KBM-7 (cell line): Measurements from ENCODE around the gene CHST13.

Source experiments
- DNase-seq: peaks from one replicate; pipeline ENCODE4 v3.0.0-alpha.2; 2015
- in situ Hi-C: fragments of 300-500 bp; cut with MboI; formaldehyde crosslinking; loops from 2 replicates; pipeline ENCODE4 v1.14.3; 2020; ENCODE audit warnings: low sequenced_read_pairs, low pct_unique_long_range_greater_than_20kb, mixed read lengths

CHST13 gene

GRCh38 chr3:126486360-126486847 is 37.6 kb upstream of the CHST13 start:
- in situ Hi-C loops, result no loop called here
- no peak for DNase-seq

DNA sequence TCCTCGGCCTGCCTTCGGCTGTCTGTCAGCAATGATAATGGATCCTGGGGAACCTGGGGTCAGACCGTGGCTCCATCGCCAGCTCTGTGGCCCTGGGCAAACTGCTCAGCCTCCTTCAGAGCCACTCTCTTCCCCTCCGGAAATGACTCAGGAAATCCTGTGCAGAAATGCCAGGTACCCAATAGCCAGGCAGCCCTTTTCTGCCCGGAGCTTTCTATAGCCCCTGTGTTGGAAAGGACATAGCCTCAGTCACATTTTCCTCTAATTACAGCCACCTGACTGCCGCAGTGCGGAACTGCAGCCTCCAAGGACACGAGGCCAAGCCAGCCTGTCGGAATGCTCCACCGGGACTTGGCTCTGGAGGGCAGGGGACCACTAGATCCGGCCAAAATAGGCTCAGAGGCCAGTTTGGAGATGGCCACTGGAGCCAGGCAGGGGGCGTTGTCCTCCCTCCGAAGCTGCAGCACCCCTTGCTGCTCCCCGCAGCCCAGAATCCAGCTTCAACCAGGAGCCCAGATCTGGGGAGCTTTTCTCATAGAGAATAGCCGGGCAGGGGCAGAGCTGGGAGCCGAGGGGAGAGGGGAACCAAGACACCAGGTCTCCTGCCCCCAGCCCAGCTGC is 36.7 kb upstream of the CHST13 start:
- in situ Hi-C loops, result no loop called here
- peak; percentile 80 for DNase-seq

GRCh38 chr3:126488185-126488584 is 35.8 kb upstream of the CHST13 start:
- peak; percentile 47 for DNase-seq
- in situ Hi-C loops, result no loop called here

DNA sequence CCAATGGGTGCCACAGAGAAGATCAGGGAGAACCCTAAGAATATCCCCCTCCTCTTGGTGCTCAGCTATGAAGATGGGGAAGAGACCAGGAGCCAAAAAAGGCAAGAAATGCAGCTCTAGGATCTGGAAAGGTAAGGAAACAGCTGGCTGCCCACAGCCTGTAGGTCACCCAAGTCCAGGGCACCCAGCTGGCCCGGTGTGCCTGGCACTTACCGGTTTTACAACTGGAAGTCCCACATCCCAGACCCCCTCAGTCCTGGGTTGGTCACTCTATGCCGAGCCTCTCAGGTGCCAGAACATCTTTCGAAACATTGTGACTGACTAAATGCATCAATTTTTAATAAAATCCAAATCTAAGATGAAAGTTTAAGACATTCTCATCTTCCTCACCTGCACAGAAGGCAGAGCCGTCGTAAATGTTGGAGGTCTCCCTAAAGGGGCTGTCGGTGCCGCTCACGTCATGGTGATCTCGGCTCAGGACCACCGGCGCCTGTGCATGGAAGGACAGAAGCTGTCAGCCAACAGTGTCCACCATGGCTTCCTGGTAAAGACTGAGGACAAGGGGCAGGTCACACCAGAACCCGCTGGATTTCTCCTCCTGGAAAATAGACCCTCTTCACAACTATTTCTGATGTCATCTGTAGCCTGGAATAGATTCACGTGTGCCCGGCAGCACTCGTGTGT is 34.9 kb upstream of the CHST13 start:
- in situ Hi-C loops, result no loop called here
- DNase-seq, result no peak

DNA sequence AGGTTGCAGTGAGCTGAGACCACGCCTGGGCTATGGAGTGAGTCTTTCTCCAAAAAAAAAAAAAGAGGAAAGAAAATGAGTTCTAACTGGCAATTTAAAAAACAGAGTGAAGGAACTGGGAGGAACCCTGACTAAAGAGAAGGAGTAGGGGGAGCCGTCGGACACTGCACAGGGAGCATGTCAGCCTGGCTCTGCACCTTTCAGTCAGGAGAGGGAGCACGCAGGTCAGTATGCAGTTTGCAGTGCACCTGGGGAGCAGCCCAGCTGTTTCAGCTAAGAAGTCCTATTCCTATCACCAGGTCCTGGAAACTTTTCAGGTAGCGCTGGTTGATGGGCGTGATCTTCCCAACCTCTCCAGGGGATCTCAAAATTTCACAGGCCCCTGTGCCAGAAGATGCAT is 33.3 kb upstream of the CHST13 start:
- DNase-seq, result no peak
- in situ Hi-C loops, result no loop called here

DNA sequence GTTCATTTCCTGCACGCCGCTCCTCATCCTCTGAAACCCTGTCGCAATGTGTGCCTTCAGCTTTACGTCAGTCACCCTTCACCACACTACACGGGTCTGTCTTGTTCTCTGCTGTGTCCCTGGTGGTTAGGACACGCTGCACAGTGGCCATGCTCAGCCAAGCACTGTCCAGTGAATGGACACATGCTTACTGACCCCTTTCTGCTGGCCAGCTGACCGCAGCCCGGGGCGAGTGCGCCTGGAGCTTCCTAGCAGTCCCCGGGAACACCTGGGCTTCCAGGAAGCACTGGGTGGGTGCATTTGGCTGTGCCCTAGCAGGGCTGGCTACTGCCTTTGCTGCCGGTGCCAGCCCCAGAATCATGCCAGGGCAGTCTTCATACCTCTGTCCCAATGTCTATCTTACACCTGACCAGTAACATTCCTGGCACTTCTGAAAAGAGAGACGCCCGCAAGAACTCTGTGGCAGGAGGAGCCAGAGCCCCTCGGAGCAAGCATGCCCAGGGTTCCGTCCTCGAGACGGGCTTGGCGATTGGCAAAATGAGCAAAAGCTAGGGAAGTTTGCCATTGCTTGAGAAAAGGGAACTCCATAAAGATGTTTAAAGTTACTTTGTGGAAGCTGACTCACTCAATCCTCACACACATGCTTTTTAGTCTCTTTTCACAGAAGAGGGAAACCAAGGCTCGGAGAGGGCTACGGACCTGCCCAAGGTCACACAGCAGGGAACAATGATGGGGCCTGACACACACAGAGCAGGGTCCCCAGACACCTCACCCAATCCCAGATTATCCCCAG is 32.5 kb upstream of the CHST13 start:
- in situ Hi-C loops, result no loop called here
- DNase-seq, result no peak

DNA sequence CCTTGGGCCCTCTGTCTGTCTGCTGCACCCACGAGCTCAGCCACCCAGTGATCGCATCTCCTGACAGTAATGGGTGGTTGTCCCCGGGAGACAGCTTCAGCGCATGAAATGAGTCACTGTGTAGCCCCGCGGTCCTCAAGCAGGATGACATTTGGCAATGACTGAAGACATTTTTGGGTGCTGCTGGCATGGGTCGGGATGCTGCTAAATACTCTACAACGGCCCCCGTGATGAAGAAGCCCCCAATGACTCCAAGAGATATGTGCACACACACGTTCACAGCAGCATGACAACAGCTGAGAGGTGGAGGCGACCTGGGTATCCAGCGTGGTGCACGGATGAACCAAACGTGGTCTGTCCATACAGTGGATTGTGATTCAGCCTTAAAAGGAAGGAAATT is 30.9 kb upstream of the CHST13 start:
- in situ Hi-C loops, result no loop called here
- no peak for DNase-seq

DNA sequence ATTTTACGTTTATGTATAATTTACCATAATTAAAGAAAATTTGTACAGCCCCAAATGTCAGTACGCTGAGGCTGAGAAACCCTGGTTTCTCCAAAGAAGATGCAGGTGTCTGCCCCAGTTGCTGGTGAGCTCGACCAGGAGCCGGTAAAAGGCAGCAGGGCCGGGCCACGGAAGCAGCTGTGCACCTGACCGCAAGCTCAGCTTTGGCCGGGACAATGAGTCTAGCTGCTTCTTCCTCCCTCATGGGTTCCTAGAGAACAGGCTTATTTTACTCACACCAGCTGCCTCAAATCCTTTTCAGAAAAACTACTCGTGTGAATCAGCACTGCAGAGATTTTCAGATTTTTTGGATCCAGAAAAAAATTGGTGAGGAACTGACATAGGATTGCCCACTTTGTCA is 30.2 kb upstream of the CHST13 start:
- DNase-seq, result peak; percentile 79
- in situ Hi-C loops, result no loop called here

GRCh38 chr3:126494204-126494969 is 29.6 kb upstream of the CHST13 start:
- no peak for DNase-seq
- in situ Hi-C loops, result no loop called here

DNA sequence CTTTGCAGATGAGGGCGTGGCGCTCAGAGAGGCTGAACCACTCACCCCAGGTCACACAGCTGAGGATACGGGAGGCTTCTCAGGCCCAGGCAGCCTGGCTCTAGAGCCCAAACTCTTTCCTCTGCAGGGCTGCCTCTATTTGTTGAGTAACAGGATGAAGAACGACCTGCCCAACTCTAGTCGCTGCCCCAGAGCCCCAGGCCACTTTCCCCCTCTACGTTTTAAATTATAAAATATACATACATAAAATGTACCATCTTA is 29.1 kb upstream of the CHST13 start:
- no peak for DNase-seq
- in situ Hi-C loops, result no loop called here

GRCh38 chr3:126495786-126496185 is 28.2 kb upstream of the CHST13 start:
- in situ Hi-C loops, result no loop called here
- DNase-seq, result no peak

DNA sequence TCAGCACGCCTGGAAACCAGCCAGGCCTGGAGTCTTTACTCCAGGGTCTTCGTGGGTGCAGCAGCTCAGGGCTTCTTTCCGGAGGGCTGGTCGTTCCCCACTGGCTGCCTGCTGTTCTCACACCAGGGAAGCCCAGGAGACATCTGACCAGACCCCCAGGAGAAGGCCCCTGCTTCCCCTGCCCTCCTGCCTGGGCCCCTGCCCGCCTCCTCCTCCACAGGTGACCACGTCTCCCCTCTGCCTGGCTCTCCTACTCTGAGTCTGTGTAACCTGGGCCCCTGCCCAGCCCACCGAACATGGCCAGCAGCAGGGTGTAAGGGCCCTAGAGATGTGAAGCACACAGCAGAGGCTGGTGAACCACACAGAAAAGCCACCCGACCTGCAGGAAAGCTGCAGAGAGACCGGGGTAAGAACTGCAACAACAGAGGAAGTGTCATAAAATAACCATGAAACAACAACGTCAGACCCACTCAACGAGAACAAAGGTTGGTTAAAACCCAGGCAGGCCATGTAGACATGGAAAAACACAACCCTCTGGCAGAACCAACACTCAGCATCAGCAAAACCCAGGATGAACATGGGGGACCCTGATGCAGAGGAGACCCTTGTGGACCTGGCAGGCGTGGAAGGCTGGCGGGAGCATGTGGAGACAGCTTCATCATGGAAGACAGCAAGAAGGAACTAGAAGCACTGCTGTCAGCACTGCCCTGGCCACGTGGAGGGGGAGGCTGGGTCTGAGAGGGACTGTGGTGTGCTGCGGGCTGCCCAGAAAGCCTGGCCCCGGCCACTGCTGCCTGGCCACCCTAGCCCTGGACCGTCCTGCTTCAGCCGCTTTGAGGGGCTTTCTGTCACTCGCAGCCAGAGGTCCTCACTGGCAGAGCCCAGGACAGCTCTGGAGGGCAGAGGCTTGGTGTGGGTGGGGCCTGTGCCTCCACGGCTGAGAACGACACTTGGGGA is 26.8 kb upstream of the CHST13 start:
- DNase-seq, result peak; percentile 30
- in situ Hi-C loops, result no loop called here

DNA sequence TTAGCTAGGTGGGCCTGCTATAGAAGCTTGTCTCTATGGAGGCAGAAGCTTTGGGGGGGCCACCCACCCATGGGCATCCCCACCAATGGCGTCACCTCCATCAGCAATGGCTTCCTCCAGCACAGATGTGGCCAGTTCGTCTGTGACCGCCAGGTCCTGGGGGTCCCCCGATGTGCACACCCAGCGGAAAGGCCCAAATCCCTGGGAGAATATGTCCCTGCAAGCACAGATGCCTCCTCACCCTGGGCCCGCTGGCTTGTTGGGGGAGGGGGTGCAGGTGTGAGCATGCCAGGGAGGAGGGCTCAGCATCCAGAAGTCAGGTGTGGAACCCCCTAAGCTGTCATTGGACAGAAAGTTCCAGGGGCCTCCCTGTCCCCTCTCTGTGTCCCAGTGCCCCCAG is 26.0 kb upstream of the CHST13 start:
- no peak for DNase-seq
- in situ Hi-C loops, result no loop called here

- in situ Hi-C loops, result no loop called here
- DNase-seq, result no peak
These were observed 25.5 kb upstream of the CHST13 start for GRCh38 chr3:126498461-126498860.

DNA sequence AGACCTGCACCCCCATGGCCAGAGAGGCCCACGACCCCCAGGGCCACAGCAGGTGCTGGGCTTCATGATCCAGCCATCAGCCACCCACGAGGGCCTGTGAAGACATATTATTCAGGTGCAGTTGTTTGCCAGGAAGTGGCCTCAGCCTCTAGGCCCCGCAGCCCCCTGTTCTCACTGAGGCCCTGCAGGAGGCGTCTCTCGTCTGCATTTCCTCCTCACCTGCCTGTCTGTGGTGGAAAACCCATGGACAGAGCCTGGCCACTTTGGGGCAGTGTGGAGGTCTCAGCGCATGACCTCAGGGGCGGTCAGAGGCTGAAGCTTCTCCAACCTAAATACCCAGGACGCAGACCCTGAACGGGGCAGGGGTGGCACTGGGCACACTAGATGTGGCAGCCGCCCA is 25.0 kb upstream of the CHST13 start:
- in situ Hi-C loops, result no loop called here
- no peak for DNase-seq

DNA sequence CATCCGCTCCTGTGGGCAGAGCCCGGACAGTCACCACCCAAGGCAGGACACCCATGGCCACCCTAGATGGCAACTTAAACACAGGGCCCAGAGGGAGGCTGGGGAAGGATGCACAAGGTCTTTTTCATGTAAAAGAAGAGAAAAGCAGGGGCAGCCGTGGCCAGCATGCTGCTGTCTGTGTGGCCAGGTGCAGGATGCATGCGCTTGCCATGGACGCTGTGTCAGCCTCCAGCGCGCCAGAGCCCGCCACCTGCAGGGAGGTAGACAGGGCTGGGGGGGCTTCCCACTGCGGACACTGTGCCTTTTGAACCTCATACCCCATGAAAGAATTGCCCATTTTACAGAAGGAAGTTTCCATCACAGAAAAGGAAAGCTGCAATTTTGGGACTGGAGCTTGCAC is 24.6 kb upstream of the CHST13 start:
- in situ Hi-C loops, result no loop called here
- no peak for DNase-seq

- no peak for DNase-seq
- in situ Hi-C loops, result no loop called here
These were observed 23.9 kb upstream of the CHST13 start for GRCh38 chr3:126500016-126500415.

DNA sequence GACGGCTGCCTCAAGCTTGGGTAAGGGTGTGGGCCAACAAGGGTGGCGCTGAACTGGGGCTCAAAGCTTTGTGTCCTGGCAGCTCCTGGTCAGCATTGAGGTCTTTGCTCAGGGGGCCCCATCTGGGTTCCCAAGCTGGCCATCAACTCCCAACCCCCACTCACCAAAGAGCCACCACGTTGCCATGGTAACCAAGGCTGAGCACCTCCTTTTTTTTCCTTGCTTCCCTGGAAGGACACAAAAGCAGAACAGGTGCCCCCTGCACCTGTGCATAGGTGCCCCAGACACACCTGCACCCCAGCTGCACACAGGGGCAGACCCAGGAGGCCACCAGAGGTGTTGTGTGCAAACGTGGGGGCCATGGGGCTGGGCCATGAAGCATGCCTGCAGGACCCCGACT is 22.9 kb upstream of the CHST13 start:
- in situ Hi-C loops, result no loop called here
- DNase-seq, result no peak

- no peak for DNase-seq
- in situ Hi-C loops, result no loop called here
These were observed 22.2 kb upstream of the CHST13 start for GRCh38 chr3:126501736-126502135.
